HCT116 (cell line): ENCODE results near the gene TSPAN15.

Experiments used
- REST ChIP-seq: IDR thresholded peaks from 2 replicates; pipeline ENCODE4 v1.6.1; 2012; ENCODE audit warnings: low read depth
- SP1 ChIP-seq: IDR thresholded peaks from 2 replicates; pipeline ENCODE4 v1.6.1; 2012; ENCODE audit warnings: low read depth
- TF ChIP-seq, protein P1 (sequence below), 3 experiments: fragments of 200-600 bp in 1 of 3; sonication (generic) in 1 of 3; IDR thresholded peaks in 2 of 3; conservative IDR thresholded peaks in 1 of 3; 2 replicates each; pipeline ENCODE4 v1.5.1; 2012 to 2017; ENCODE audit warnings: low read depth in 2 of 3, low read length in 2 of 3, antibody characterized with exemption in 1 of 3, borderline replicate concordance in 1 of 3, control low read depth in 1 of 3, mild to moderate bottlenecking in 1 of 3, mixed read lengths in 1 of 3, mixed run types in 1 of 3, moderate library complexity in 1 of 3; ENCODE audit not compliant: insufficient read depth in 1 of 3

GRCh38 chr10:69527961-69528360 is 76.7 kb downstream of the TSPAN15 start:
- TF ChIP-seq, protein P1, sequence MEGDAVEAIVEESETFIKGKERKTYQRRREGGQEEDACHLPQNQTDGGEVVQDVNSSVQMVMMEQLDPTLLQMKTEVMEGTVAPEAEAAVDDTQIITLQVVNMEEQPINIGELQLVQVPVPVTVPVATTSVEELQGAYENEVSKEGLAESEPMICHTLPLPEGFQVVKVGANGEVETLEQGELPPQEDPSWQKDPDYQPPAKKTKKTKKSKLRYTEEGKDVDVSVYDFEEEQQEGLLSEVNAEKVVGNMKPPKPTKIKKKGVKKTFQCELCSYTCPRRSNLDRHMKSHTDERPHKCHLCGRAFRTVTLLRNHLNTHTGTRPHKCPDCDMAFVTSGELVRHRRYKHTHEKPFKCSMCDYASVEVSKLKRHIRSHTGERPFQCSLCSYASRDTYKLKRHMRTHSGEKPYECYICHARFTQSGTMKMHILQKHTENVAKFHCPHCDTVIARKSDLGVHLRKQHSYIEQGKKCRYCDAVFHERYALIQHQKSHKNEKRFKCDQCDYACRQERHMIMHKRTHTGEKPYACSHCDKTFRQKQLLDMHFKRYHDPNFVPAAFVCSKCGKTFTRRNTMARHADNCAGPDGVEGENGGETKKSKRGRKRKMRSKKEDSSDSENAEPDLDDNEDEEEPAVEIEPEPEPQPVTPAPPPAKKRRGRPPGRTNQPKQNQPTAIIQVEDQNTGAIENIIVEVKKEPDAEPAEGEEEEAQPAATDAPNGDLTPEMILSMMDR (IDR thresholded peaks at IDR 0.05 in 2 of 3, conservative IDR thresholded peaks at IDR 0.05 in 1 of 3; ENCODE audit: borderline replicate concordance in 1 of 3, insufficient read depth in 1 of 3, low read depth in 2 of 3, low read length in 2 of 3) = no peak
- no peak for TF ChIP-seq REST
- TF ChIP-seq SP1 = no peak
